Upper lobe of left lung (tissue), 4 donors: ENCODE data around the gene KPNA5.

Experiments used
- POLR2A ChIP-seq, 4 donors: fragments of 450-650 bp; IDR thresholded peaks; one replicate each; pipeline ENCODE4 v1.5.1; 2016 to 2017; ENCODE audit warnings: antibody characterized with exemption in 4 of 4, mild to moderate bottlenecking in 2 of 4
- TF ChIP-seq, protein P1 (sequence below), 6 experiments: fragments of 450-650 bp in 4 of 6; fragments of 200-600 bp in 2 of 6; sonication (generic) in 2 of 6; IDR thresholded peaks; one replicate each; pipeline ENCODE4 v1.5.1; 2016 to 2019; ENCODE audit warnings: antibody characterized with exemption in 6 of 6

DNA sequence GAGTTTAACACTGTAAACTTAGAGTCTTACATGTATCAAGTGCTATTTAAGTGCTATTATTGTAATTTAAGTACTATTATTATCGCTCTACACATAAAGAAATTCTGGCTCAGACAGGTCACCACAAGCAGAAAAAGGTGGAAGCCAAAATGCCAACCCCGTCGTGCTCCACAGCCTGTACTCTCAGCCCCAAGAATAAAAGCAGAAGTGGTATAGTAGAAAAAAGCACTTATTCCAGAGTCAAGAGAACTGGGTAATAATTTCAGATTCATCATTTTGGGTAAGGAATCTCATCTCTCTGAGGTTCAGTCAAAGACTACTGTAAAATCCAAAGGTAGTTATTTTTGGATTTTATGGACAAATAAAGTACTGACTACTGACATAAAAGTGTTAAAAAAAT lies 13.4 kb upstream of the KPNA5 start:
- TF ChIP-seq, protein P1, sequence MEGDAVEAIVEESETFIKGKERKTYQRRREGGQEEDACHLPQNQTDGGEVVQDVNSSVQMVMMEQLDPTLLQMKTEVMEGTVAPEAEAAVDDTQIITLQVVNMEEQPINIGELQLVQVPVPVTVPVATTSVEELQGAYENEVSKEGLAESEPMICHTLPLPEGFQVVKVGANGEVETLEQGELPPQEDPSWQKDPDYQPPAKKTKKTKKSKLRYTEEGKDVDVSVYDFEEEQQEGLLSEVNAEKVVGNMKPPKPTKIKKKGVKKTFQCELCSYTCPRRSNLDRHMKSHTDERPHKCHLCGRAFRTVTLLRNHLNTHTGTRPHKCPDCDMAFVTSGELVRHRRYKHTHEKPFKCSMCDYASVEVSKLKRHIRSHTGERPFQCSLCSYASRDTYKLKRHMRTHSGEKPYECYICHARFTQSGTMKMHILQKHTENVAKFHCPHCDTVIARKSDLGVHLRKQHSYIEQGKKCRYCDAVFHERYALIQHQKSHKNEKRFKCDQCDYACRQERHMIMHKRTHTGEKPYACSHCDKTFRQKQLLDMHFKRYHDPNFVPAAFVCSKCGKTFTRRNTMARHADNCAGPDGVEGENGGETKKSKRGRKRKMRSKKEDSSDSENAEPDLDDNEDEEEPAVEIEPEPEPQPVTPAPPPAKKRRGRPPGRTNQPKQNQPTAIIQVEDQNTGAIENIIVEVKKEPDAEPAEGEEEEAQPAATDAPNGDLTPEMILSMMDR (IDR thresholded peaks at IDR 0.05) = no peak
- TF ChIP-seq POLR2A (IDR thresholded peaks at IDR 0.05) = no peak
